ENCODE data around the gene VPS41. TPM values are rescaled to one million over a fixed set of nuclear protein-coding genes. Genes with fewer than 3 reads are reported as not detected.

VPS41 gene
- total RNA-seq, 2 donors from 2014 or later: 45.8 to 46.1 TPM

- ATAC-seq (no peak), DNase-seq (no peak)
- no peaks in the 10 kb centered on the region for H3K9me3 ChIP-seq (ENCODE audit: control insufficient read depth, low read length, poor library complexity, severe bottlenecking)
- H3K36me3 Mint-ChIP-seq (ENCODE audit: low read depth): peaks cover 2% of the 10 kb centered on the region
- no peak overlapping the region for H3K4me3 Mint-ChIP-seq
- H3K27ac Mint-ChIP-seq: no peak overlapping the region
- H3K4me1 Mint-ChIP-seq: peaks cover 19% of the 10 kb centered on the region
- H3K27me3 Mint-ChIP-seq: no peaks in the 10 kb centered on the region
Observed at GRCh38 chr7:38806912-38807311, 102.1 kb downstream of the VPS41 start.

DNA sequence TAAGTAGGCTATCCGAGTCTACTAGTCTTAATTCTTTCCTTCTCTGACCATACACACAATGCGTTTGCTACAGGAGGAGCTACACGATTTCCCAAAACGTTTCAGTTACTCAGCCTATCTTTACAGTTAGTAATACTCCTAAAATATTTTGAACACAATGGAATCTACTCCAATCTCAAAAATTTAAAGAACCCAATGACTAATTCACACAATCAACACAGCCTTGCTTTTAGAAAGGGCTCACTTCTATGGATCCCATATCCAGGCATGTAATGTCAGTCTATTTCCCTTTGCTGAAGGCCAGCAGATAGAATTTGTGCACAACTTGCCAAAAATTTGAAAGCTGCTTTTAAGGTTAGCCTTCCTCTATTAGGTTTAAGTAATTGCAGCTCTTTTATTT is 107.2 kb downstream of the VPS41 start:
- ATAC-seq (no peak), DNase-seq (no peak)
- Mint-ChIP-seq H3K4me1 (peaks cover 15% of the 10 kb centered on the region), H3K27me3 (no peaks in the 10 kb centered on the region), H3K27ac (no peak overlapping the region), H3K36me3 (ENCODE audit: low read depth) (peaks cover 2% of the 10 kb centered on the region), H3K4me3 (no peak overlapping the region)
- H3K9me3 ChIP-seq (ENCODE audit: control insufficient read depth, low read length, poor library complexity, severe bottlenecking): no peaks in the 10 kb centered on the region

- no peak overlapping the region for H3K4me3 Mint-ChIP-seq
- no peaks in the 10 kb centered on the region for H3K9me3 ChIP-seq (ENCODE audit: control insufficient read depth, low read length, poor library complexity, severe bottlenecking)
- no peak overlapping the region for H3K27ac Mint-ChIP-seq
- no peak for DNase-seq
- peaks cover 15% of the 10 kb centered on the region for H3K4me1 Mint-ChIP-seq
- ATAC-seq: no peak
- H3K36me3 Mint-ChIP-seq (ENCODE audit: low read depth): peaks cover 6% of the 10 kb centered on the region
- no peaks in the 10 kb centered on the region for H3K27me3 Mint-ChIP-seq
Observed at GRCh38 chr7:38798552-38799267, 110.3 kb downstream of the VPS41 start.

DNA sequence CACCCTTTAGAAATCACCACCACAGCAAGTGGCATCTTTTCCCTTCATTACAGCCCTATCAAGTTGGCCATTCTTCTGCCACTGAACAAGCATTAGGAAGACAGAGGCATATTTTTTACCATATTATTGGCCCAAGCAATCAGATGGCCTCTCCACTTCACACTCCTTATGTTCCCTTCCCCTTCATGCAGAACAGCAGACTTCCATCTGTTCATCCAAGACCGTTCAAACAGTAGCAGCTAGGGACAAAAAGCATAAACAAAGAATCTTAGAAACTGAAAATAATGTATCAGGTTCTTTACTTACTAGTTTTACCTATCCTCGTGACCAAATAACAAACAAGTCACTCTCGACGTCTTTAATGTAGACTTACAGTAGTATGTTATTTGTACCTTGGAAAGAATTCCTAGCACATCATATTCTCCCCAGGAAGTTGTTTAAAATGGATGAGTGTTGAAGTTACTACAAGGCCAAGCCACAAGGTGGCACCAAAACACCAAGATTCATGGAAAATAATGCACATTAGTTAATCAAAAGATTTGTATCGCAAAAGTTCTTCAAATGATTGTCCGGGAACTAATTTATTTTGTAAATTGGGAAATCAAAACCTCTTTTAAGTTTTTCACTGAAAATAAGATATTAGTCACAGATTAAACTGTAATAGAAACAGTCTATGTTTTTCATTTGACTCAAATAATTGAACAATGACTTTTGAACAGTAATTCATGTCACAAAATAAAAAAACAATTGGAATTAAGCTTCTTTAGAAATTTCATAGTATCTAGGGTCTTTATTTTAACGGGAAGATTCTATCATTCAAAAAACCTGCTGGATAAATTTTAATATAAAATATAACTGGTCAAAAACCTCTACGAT is 112.1 kb downstream of the VPS41 start:
- no peaks in the 10 kb centered on the region for H3K9me3 ChIP-seq (ENCODE audit: control insufficient read depth, low read length, poor library complexity, severe bottlenecking)
- no peaks in the 10 kb centered on the region for H3K27me3 Mint-ChIP-seq
- H3K4me1 Mint-ChIP-seq: peaks cover 8% of the 10 kb centered on the region
- peaks cover 8% of the 10 kb centered on the region for H3K36me3 Mint-ChIP-seq (ENCODE audit: low read depth)
- peak overlapping the region; percentile 43 for H3K27ac Mint-ChIP-seq
- no peak overlapping the region for H3K4me3 Mint-ChIP-seq
- peak; percentile 44 for ATAC-seq
- peak in 2 of 3 donors; percentile 8 to 30 for DNase-seq

DNA sequence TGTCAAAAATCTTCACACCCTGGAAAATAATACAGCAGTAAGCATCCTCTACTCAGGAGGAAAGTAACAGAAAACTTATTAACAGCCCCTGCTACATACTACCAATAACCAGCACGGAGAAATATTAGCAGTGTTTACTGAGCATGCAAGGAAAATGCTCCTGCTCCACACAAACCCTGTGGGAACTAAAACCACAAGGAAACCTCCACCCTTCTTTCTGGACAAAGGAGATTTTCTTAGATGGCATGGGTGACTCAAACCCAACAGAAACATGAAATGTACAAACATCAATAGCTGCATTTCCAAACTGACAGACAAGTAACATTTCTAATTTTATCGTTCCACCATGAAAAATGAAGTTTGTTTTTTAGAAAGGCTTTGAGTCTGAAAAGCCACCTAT is 113.4 kb downstream of the VPS41 start:
- Mint-ChIP-seq H3K4me3 (no peak overlapping the region), H3K27ac (no peak overlapping the region), H3K27me3 (no peaks in the 10 kb centered on the region), H3K4me1 (peaks cover 8% of the 10 kb centered on the region), H3K36me3 (ENCODE audit: low read depth) (peaks cover 14% of the 10 kb centered on the region)
- no peak for ATAC-seq
- DNase-seq: no peak
- no peaks in the 10 kb centered on the region for H3K9me3 ChIP-seq (ENCODE audit: control insufficient read depth, low read length, poor library complexity, severe bottlenecking)

DNA sequence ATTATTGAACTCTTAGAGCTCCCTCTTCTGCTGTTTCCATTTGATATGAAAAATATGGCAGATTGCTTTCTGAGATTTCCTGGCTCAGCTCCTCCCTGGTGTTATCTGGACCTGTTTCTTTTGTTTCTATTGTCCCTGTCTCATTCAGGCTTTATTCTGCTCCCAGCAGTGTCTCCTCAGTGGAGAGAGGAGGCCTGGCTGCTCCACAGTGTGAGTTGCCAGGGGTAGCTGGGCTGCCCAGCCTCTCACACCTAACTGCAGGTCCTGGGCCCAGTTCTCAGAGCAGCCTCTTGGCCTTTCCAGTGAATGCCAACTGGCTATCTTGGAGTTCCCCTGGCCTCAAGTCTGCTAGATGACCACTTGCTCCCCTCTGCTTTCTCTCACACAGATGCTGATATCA is 127.0 kb downstream of the VPS41 start:
- ATAC-seq: no peak
- no peak overlapping the region for H3K27ac Mint-ChIP-seq
- peaks cover 2% of the 10 kb centered on the region for H3K4me1 Mint-ChIP-seq
- no peak for DNase-seq
- no peaks in the 10 kb centered on the region for H3K9me3 ChIP-seq (ENCODE audit: control insufficient read depth, low read length, poor library complexity, severe bottlenecking)
- no peak overlapping the region for H3K4me3 Mint-ChIP-seq
- H3K36me3 Mint-ChIP-seq (ENCODE audit: low read depth): peaks cover 10% of the 10 kb centered on the region
- H3K27me3 Mint-ChIP-seq: no peaks in the 10 kb centered on the region

DNA sequence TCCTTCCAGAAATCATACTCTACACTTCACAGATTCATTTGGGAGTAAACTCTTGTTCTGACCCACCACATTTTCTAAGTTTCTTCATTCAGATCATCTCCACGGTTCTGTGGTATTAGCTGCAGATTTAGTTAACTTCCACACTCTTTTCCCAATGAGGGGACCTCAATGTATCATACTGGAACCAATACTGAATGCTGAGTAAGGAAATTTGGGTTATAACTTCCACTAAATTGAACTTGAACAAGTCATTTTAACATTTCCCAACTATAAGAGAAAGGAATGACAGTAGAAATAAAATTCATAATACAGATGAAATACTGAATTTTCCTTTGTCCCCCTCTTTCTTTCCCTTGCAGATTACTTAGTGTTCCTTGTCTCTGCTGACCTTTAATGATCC is 131.4 kb downstream of the VPS41 start:
- peaks cover 2% of the 10 kb centered on the region for H3K4me1 Mint-ChIP-seq
- H3K27ac Mint-ChIP-seq: no peak overlapping the region
- DNase-seq (no peak), ATAC-seq (no peak)
- peaks cover 17% of the 10 kb centered on the region for H3K36me3 Mint-ChIP-seq (ENCODE audit: low read depth)
- H3K27me3 Mint-ChIP-seq: no peaks in the 10 kb centered on the region
- no peaks in the 10 kb centered on the region for H3K9me3 ChIP-seq (ENCODE audit: control insufficient read depth, low read length, poor library complexity, severe bottlenecking)
- no peak overlapping the region for H3K4me3 Mint-ChIP-seq

DNA sequence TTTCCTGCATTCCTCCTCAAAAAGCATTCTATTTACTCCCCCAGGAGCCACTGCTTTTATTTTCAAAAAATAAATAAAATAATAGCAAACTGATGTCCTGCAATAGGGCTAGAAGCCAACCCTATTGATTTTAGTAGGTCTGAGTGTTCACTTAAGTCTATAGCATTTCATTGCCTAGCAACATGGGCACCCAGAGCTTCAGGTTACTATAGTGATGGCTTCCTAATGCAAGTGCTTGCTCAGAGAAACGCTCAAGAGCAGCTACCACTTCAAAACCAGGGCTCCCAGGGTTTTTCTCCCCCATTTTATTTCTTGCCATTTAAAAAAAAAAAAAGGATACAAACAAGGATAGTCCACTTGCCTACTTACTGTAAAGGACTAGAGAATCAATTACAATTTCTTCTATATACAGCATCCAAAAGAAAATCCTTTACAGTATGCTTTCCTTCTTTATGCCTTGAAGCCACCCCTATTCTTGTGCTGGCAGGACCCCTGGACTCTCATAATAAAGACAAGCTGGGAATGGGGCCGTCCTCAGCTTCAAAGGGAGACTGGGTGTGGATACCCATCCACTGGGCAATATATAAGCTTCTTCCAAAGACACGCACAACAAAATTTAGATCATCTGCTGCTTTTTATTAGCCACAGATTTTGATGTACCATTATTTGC is 133.3 kb downstream of the VPS41 start:
- Mint-ChIP-seq H3K4me3 (no peak overlapping the region), H3K36me3 (ENCODE audit: low read depth) (peaks cover 13% of the 10 kb centered on the region), H3K27ac (no peak overlapping the region), H3K27me3 (no peaks in the 10 kb centered on the region), H3K4me1 (no peaks in the 10 kb centered on the region)
- ATAC-seq: no peak
- H3K9me3 ChIP-seq (ENCODE audit: control insufficient read depth, low read length, poor library complexity, severe bottlenecking): no peaks in the 10 kb centered on the region
- no peak for DNase-seq

DNA sequence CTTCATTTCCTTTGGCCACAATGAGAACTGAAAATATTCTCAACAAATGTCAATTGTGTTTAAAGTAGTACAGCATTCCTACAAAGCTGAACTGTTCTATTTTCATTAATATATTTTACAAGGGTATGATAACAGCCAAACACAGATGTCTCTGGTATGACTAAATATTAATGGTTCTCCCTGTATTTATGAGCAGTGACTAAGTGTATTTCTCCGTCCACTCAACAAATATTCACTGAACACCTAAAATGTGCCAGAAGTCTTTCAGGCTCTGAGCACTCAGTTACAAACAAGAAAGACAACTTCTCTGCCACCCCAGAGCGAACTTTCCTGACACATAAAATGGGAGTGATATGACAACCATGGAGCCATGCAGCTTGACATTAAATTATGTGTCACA is 135.6 kb downstream of the VPS41 start:
- H3K4me3 Mint-ChIP-seq: no peak overlapping the region

DNA sequence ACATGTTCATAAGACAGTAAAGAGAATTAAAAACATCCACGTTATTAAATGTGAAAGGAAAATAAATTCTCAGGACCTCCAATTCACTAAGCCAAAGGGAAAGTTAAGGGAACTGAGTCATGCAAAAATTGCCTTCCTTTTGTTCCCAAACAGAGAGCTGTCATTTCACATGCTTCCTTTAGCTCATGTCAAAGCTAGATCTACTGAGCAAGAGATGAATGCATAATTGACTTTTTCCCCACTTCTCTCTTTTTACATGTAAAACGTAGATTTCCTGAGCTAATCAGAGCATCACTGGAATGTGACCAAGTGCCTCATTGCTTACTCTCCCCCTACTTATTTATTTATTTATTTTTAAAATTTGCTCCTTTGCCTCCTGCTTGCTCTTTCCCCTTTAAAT is 148.8 kb downstream of the VPS41 start:
- H3K9me3 ChIP-seq (ENCODE audit: control insufficient read depth, low read length, poor library complexity, severe bottlenecking): no peaks in the 10 kb centered on the region
- no peak overlapping the region for H3K4me3 Mint-ChIP-seq
- no peak overlapping the region for H3K27ac Mint-ChIP-seq
- peaks cover 17% of the 10 kb centered on the region for H3K36me3 Mint-ChIP-seq (ENCODE audit: low read depth)
- no peaks in the 10 kb centered on the region for H3K27me3 Mint-ChIP-seq
- peaks cover 4% of the 10 kb centered on the region for H3K4me1 Mint-ChIP-seq
- DNase-seq (no peak), ATAC-seq (no peak)

More for the DNA sequence above, 135.6 kb downstream of the VPS41 start:
- Mint-ChIP-seq H3K27me3 (no peaks in the 10 kb centered on the region), H3K27ac (peak overlapping the region; percentile 45), H3K36me3 (ENCODE audit: low read depth) (peaks cover 23% of the 10 kb centered on the region), H3K4me1 (no peaks in the 10 kb centered on the region)
- no peaks in the 10 kb centered on the region for H3K9me3 ChIP-seq (ENCODE audit: control insufficient read depth, low read length, poor library complexity, severe bottlenecking)
- ATAC-seq: no peak
- no peak for DNase-seq

- no peak overlapping the region for H3K4me3 Mint-ChIP-seq
- no peak overlapping the region for H3K27ac Mint-ChIP-seq
- ATAC-seq (no peak), DNase-seq (no peak)
- peaks cover 5% of the 10 kb centered on the region for H3K4me1 Mint-ChIP-seq
- H3K27me3 Mint-ChIP-seq: no peaks in the 10 kb centered on the region
- H3K36me3 Mint-ChIP-seq (ENCODE audit: low read depth): peaks cover 13% of the 10 kb centered on the region
- H3K9me3 ChIP-seq (ENCODE audit: control insufficient read depth, low read length, poor library complexity, severe bottlenecking): no peaks in the 10 kb centered on the region
Observed at GRCh38 chr7:38759028-38759427, 150.0 kb downstream of the VPS41 start.

- Mint-ChIP-seq H3K27me3 (no peaks in the 10 kb centered on the region), H3K4me1 (peaks cover 4% of the 10 kb centered on the region), H3K4me3 (no peak overlapping the region), H3K27ac (no peak overlapping the region), H3K36me3 (ENCODE audit: low read depth) (peaks cover 8% of the 10 kb centered on the region)
- H3K9me3 ChIP-seq (ENCODE audit: control insufficient read depth, low read length, poor library complexity, severe bottlenecking): no peaks in the 10 kb centered on the region
- no peak for ATAC-seq
- DNase-seq: no peak
Observed at GRCh38 chr7:38757931-38758330, 151.1 kb downstream of the VPS41 start.

DNA sequence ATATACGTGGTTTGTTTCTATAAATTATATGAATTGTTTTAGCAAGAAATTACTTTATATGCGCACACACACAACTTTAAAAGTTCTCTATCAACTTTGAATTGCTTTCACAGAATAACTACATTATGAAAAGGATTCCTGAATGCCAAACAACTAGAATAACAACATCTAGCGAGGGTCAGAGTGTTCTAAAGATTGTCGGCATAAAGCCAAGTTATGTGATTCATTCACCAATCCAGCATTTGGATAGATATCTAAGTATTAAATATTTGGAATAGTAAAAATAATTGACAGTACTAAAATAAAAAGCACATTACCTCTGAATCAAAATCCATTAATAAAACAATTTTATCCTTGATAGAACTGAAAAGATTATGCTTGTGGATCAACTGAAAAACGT is 152.5 kb downstream of the VPS41 start:
- no peak overlapping the region for H3K27ac Mint-ChIP-seq
- H3K27me3 Mint-ChIP-seq: no peaks in the 10 kb centered on the region
- ATAC-seq (no peak), DNase-seq (no peak)
- peaks cover 11% of the 10 kb centered on the region for H3K36me3 Mint-ChIP-seq (ENCODE audit: low read depth)
- H3K9me3 ChIP-seq (ENCODE audit: control insufficient read depth, low read length, poor library complexity, severe bottlenecking): no peaks in the 10 kb centered on the region
- no peak overlapping the region for H3K4me3 Mint-ChIP-seq
- H3K4me1 Mint-ChIP-seq: peaks cover 4% of the 10 kb centered on the region

Measured in T-helper 17 cell (primary cell).